ENCODE measurements around the gene COX8C. TPM values are rescaled to one million over a fixed set of nuclear protein-coding genes. Genes with fewer than 3 reads are reported as not detected.

Gene COX8C
- total and polyA plus RNA-seq, 10 of the 15 experiments (the other 5 are each of a cell fraction or from before 2014, with no cell fraction given), result 0.15 to 0.20 TPM; not detected in 8

- WGBS (ENCODE audit: insufficient coverage, insufficient replicate concordance, low lambda C conversion rate, missing lambda C conversion rate), result 44% methylated on average over 1 of the region's 1 CpG
- RAD21 ChIA-PET (ENCODE audit: unreplicated experiment), result interaction anchor here (3.0 kb wide), 1 partner anchor 48 kb away, joined by 9 read pairs; no protein-coding TSS in a partner anchor
- POLR2A ChIA-PET, result no interaction called here
- H3K4me3 ChIP-seq, result no peak overlapping the region
- ATAC-seq (no peak), FAIRE-seq (no peak), DNase-seq (ENCODE audit: low read depth, low spot score) (no peak)
- intact Hi-C loops (cut with micrococcal nuclease; ENCODE audit: unreplicated experiment), result loop anchor here (5.0 kb wide), 1 partner anchor 152 kb away; no protein-coding TSS in a partner anchor
- SMC1A ChIA-PET (ENCODE audit: uncharacterized antibody, unreplicated experiment), result interaction anchor here (1.7 to 4.9 kb wide), 2 partner anchors 11 to 147 kb away, joined by 5 to 24 read pairs; no protein-coding TSS in a partner anchor
- CTCF ChIA-PET, result interaction anchor here (2.0 kb wide), 1 partner anchor 89 kb away, joined by 5 read pairs; no protein-coding TSS in a partner anchor
- in situ Hi-C loops (cut with MboI), result no loop called here
- no peak overlapping the region for H3K9ac ChIP-seq (ENCODE audit: control insufficient read depth, insufficient read depth, low read length)
- H3K79me2 ChIP-seq (ENCODE audit: control insufficient read depth, insufficient read depth, low read length), result no peaks in the 10 kb centered on the region
- no peaks in the 10 kb centered on the region for H3K27me3 ChIP-seq (replicated peaks in 1 of 2; ENCODE audit: control insufficient read depth in 2 of 2, insufficient read depth in 2 of 2, low read length in 1 of 2)
- H3K36me3 ChIP-seq (ENCODE audit: control insufficient read depth in 2 of 2, insufficient read depth in 2 of 2, low read length in 1 of 2), result no peaks in the 10 kb centered on the region
- 0 out of 2 replicates have a peak overlapping the region, but pooled peaks have one; percentile 28 for H3K4me2 ChIP-seq (ENCODE audit: control insufficient read depth, insufficient read depth)
- no peaks in the 10 kb centered on the region for H4K20me1 ChIP-seq (ENCODE audit: control insufficient read depth, insufficient read depth)
- H3K9me3 ChIP-seq (replicated peaks; ENCODE audit: control insufficient read depth, insufficient read depth, low read length), result peaks cover 4% of the 10 kb centered on the region
- H3K4me1 ChIP-seq (ENCODE audit: control insufficient read depth, insufficient read depth, low read length), result peaks cover 17% of the 10 kb centered on the region
- BruUV-seq (replicated peaks), result no TSS peak
- no peak overlapping the region for H3K27ac ChIP-seq (ENCODE audit: control insufficient read depth, insufficient read depth)
- TF ChIP-seq SRF (IDR thresholded peaks at IDR 0.05; ENCODE audit: low read depth in 2 of 2, low read length in 2 of 2) (no peak), SPI1 (IDR thresholded peaks at IDR 0.05; ENCODE audit: borderline replicate concordance, insufficient read depth, low read depth, low read length) (peak; percentile 36; the same call in 1 of the 2 replicates)
- H2AFZ ChIP-seq (ENCODE audit: control insufficient read depth, low read depth, low read length), result no peak overlapping the region
Measured at GRCh38 chr14:93379831-93380230, 32.8 kb downstream of the COX8C start.

DNA sequence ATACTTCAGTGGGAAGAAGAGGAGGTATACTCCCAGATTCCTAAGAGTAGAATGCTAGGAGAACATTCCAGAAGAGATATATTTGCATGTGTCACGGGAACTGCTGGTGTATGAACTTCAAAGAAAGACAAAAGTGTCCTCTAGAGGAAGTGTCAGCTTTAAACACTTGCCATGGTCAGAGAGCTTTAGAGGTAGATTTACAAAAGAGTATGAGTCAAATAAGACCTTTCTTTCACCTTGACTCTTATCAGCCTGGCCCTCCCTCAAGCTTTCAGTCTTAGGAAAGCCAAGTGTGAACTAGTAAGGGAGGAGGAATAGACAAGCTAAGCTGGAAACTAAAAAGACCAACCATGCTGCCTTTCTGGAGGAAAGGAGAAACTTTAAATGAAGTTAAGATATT, 34.7 kb downstream of the COX8C start:
- Histone ChIP-seq H3K9me3 (replicated peaks; ENCODE audit: control insufficient read depth, insufficient read depth, low read length) (no peaks in the 10 kb centered on the region; the same call in 1 of the 3 replicates), H3K79me2 (ENCODE audit: control insufficient read depth, insufficient read depth, low read length) (no peaks in the 10 kb centered on the region), H3K27ac (ENCODE audit: control insufficient read depth, insufficient read depth) (no peak overlapping the region), H3K9ac (ENCODE audit: control insufficient read depth, insufficient read depth, low read length) (no peak overlapping the region), H3K36me3 (ENCODE audit: control insufficient read depth in 2 of 2, insufficient read depth in 2 of 2, low read length in 1 of 2) (no peaks in the 10 kb centered on the region), H2AFZ (ENCODE audit: control insufficient read depth, low read depth, low read length) (peak overlapping the region; percentile 5), H3K27me3 (replicated peaks in 1 of 2; ENCODE audit: control insufficient read depth in 2 of 2, insufficient read depth in 2 of 2, low read length in 1 of 2) (no peaks in the 10 kb centered on the region), H3K4me1 (ENCODE audit: control insufficient read depth, insufficient read depth, low read length) (no peaks in the 10 kb centered on the region), H3K4me2 (ENCODE audit: control insufficient read depth, insufficient read depth) (no peak overlapping the region), H4K20me1 (ENCODE audit: control insufficient read depth, insufficient read depth) (no peaks in the 10 kb centered on the region), H3K4me3 (no peak overlapping the region)
- RAD21 ChIA-PET (ENCODE audit: unreplicated experiment), result interaction anchor here (0.7 to 1.8 kb wide), 6 partner anchors 13 to 269 kb away, joined by 3 to 5 read pairs (median 4); no protein-coding TSS in a partner anchor
- ATAC-seq (peak; percentile 76), DNase-seq (ENCODE audit: low read depth, low spot score) (no peak), FAIRE-seq (peak; percentile 77)
- BruUV-seq (replicated peaks), result no TSS peak
- CTCF ChIA-PET, result interaction anchor here (0.5 to 2.2 kb wide), 19 partner anchors 9 to 416 kb away, joined by 3 to 7 read pairs (median 3); partner anchors contain the start of genes GON7 and UBR7
- intact Hi-C loops (cut with micrococcal nuclease; ENCODE audit: unreplicated experiment) (no loop called here), in situ Hi-C loops (cut with MboI) (no loop called here)
- 42% methylated on average over 1 of the region's 1 CpG for whole genome bisulfite sequencing (ENCODE audit: insufficient coverage, insufficient replicate concordance, low lambda C conversion rate, missing lambda C conversion rate)
- SMC1A ChIA-PET (ENCODE audit: uncharacterized antibody, unreplicated experiment), result interaction anchor here (0.6 to 4.9 kb wide), 10 partner anchors 12 to 217 kb away, joined by 3 to 24 read pairs (median 6); partner anchors contain the start of genes GON7 and UBR7
- POLR2A ChIA-PET, result interaction anchor here (1.1 kb wide), 1 partner anchor 12 kb away, joined by 5 read pairs; no protein-coding TSS in a partner anchor
- no peak for TF ChIP-seq NR2F1 (conservative IDR thresholded peaks at IDR 0.05)
- TF ChIP-seq USF2 (IDR thresholded peaks at IDR 0.05; ENCODE audit: borderline replicate concordance, low read depth, low read length), result no peak
- TF ChIP-seq MAX (IDR thresholded peaks at IDR 0.05; ENCODE audit: low read depth, low read length), result no peak
- no peak for TF ChIP-seq DPF2 (IDR thresholded peaks at IDR 0.05)
- no peak for TF ChIP-seq SUPT20H (IDR thresholded peaks at IDR 0.05; ENCODE audit: borderline replicate concordance, control insufficient read depth, low read depth, low read length)
- no peak for TF ChIP-seq NFXL1 (IDR thresholded peaks at IDR 0.05; ENCODE audit: borderline replicate concordance)
- TF ChIP-seq FOXK2 (IDR thresholded peaks at IDR 0.05), result no peak
- TF ChIP-seq CREB1 (IDR thresholded peaks at IDR 0.05; ENCODE audit: low read depth), result no peak
- peak in 1 of 2 experiments; percentile 29; a peak in 1 of 4 replicates for TF ChIP-seq BHLHE40 (IDR thresholded peaks at IDR 0.05; ENCODE audit: borderline replicate concordance in 1 of 2, low read depth in 2 of 2, low read length in 1 of 2)
- no peak for TF ChIP-seq SRF (IDR thresholded peaks at IDR 0.05; ENCODE audit: low read depth in 2 of 2, low read length in 2 of 2)
- peak; percentile 41; the same call in 1 of the 2 replicates for TF ChIP-seq TCF7 (IDR thresholded peaks at IDR 0.05; ENCODE audit: borderline replicate concordance)
- TF ChIP-seq ZNF622 (IDR thresholded peaks at IDR 0.05), result no peak
- TF ChIP-seq PML (IDR thresholded peaks at IDR 0.05; ENCODE audit: low read length), result no peak
- TF ChIP-seq CHD2 (IDR thresholded peaks at IDR 0.05; ENCODE audit: borderline replicate concordance, low read depth, low read length), result no peak

Measured in GM12878 (cell line).